LNCAP (cell line): Measurements from ENCODE around the gene HIVEP3.

Experiments
- TF ChIP-seq, protein P1 (sequence below): fragments of 450-650 bp; IDR thresholded peaks from 2 replicates; pipeline ENCODE4 v1.5.1; 2017; ENCODE audit warnings: mild to moderate bottlenecking

Gene HIVEP3

DNA sequence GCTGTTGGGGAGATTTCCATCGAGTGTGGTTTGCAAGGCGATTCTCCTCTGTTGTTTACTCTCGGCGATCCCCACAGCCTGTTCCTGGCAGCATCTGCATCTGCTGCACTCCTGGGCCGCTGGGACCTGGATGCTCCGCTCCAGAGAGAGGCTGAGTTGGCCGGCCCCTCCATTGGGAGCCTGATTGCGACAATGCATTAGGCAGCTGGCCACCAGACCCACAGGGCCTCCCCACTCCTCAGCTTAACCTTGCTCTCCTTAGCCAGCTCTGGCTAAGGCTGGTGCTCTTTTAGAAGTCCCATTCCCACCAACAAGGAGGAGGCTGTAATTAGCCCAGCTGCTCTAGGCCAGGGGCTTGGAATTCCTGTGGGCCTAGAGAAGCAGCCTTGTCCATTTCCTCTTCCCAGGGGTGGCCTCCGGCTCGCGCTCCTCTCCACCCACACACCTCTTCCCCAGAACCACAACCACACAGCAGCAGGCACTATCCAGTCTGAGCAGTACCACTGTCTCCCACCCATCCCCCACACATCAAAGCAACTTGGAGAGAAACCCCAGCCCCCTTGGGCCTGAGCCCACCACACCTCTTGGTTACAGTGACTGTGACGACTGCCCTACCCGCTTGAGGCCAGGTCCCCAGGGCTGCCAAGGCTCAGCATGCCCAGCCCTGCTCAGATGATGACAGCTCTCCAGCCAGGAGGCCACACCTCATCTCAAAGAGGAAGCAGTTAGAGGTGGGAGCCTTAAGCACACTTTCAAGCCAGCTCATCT, 240.4 kb downstream of the HIVEP3 start:
- TF ChIP-seq, protein P1, sequence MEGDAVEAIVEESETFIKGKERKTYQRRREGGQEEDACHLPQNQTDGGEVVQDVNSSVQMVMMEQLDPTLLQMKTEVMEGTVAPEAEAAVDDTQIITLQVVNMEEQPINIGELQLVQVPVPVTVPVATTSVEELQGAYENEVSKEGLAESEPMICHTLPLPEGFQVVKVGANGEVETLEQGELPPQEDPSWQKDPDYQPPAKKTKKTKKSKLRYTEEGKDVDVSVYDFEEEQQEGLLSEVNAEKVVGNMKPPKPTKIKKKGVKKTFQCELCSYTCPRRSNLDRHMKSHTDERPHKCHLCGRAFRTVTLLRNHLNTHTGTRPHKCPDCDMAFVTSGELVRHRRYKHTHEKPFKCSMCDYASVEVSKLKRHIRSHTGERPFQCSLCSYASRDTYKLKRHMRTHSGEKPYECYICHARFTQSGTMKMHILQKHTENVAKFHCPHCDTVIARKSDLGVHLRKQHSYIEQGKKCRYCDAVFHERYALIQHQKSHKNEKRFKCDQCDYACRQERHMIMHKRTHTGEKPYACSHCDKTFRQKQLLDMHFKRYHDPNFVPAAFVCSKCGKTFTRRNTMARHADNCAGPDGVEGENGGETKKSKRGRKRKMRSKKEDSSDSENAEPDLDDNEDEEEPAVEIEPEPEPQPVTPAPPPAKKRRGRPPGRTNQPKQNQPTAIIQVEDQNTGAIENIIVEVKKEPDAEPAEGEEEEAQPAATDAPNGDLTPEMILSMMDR = no peak

DNA sequence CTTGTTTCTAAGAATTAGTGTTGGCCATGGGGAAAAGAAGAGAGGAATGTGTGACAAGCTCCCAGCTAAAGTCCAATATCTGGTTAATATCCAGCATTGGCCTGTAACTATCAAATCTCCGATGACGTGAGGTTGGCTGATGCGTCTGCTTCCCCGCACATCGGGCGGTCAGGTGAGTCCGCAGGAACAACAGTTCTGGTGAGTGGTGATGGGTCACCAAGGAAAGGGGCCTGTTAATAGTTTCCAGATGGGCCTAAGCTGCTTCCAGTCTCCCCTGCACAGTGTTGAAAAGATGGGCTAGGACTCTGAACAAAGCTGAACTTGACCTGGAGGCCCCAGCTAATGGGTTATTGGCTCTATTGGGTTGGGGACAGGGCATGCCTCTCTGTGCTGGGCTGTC, 241.1 kb downstream of the HIVEP3 start:
- TF ChIP-seq, protein P1 = no peak

DNA sequence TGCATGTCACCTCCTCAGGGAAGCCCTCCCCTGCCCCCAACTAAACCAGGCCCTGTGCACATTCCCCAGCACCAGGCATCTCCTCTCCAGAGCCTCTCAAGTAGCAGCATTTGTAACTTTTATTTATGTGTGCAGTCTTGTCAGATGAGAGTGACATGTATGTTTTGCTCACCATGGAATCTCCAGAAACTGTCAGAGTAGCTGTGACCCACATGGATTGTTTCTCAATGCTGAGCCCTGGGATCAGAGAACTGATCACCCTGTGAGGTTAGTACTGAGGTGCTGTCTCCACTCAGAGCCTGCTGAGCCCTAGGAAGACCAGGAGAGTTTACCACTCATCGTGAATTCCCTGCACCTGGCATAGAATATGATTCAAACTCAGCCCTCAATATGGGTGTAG, 243.3 kb downstream of the HIVEP3 start:
- TF ChIP-seq, protein P1 = no peak

DNA sequence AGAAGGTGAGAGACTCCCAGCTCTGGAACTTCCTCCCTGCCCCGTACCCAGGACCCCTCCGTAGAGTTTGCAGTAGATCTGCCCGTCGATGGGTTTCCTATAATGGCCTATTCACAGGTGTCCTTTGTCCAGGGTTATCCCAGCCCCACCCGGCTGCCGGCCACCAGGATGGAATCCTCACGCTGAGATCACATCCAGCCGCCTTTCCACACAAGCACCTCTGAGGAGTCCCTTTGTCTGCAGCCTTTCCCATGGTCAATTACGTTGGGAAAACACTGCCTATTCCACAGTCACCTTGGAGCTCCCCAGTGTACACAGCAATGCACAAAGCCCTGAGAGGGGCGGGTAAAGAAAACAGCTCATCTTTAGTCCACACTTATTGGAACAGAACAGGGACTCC, 244.2 kb downstream of the HIVEP3 start:
- TF ChIP-seq, protein P1 = no peak

DNA sequence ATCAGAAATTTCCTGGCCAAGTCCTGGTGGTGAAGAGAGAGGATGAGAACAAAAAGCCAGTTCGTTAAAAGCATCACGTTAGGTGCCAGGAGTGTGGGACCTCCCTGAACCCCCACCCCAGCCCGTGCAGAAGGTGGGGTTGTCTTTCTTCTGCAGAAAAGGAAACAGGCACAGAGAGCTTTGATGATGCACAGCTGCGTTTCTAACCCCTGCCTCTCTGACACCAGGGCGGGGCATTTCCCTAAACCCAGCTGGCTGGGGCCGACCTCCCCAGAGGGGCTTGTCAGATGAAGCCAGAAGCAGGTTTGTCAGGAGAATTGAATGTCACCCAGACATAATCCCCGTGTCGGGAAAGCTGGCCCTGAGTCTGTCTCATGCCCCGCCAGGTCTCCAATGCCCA, 244.9 kb downstream of the HIVEP3 start:
- TF ChIP-seq, protein P1 = no peak

DNA sequence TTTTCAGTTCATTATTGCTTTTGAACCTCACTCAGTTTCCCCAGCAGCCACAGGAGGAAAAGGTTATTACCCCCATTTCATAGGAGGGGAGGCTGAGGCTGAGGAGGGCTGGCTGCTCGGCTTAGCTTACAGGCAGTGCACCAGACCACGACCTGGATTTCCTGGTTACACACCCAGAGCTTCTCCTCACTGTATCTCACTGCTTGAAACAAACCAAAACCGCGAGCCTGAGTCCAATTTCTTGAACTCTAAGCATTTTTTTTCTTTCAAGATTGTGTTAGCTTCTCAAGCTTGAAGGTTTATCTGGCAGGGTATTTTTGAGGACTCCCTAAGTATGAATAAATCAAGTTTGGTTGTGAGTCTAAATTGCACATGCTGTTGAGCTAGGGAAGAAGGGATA, 245.3 kb downstream of the HIVEP3 start:
- TF ChIP-seq, protein P1 = no peak

DNA sequence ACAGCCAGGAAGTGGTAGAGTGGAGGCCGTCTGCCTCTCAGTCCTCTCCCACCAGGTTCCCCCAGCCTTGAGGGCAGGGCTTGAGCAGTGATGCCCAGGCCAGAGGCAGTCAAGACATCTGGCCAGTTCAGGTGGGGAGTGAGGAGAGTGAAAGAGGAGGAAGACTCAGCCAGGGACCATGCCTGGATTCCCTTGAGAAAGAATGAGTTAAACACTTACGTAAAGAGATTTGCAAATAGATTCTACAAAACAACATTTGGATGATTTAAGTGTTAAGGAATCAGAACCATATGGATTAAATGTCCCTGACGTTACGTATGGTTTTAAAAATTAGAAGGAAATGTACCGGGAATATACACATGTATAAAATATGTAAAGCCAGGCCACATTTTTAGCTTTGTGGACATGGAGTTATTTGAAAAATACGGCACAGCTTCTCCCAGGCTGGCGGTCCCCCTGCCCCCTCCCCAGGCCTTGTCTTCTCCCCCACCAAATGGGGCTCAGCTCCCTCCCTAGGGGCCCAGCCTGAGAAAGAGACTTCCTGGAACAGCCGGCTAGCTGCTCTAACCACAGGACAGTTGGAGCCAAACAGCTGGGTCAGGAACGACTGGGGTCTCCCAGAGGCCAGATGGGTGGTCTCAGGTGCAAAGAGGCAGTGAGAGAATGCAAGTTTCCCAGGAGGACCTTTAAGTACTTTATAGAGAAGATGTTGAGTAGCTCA, 245.9 kb downstream of the HIVEP3 start:
- TF ChIP-seq, protein P1 = no peak
